HCT116 (cell line): ENCODE results near the gene OLIG3. TPM values are rescaled to one million over a fixed set of nuclear protein-coding genes. Genes with fewer than 3 reads are reported as not detected.

ENCODE experiments used
- ATAC-seq: fragments of 200-7000 bp; cut with Tn5 transposase; 2 replicates; pipeline ENCODE4 v1.9.1; 2020; ENCODE audit warnings: mild to moderate bottlenecking, moderate library complexity
- BruUV-seq: library from RNA; stranded (reverse); fragments of 400-500 nt; replicated peaks from 2 replicates; lab custom pipeline; 2021; lab: Mats Ljungman, UMichigan
- CTCF ChIA-PET: fragments of 300-600 bp; sonication (Branson Sonifier 250); formaldehyde crosslinking; loops from one replicate; lab custom pipeline; 2021; ENCODE audit warnings: antibody characterized with exemption; lab: Charles Lee
- POLR2A ChIA-PET: fragments of 300-600, 350-600 bp; sonication (Branson Sonifier 250); formaldehyde crosslinking; loops from one replicate; lab custom pipeline; 2021; ENCODE audit warnings: antibody characterized with exemption; lab: Charles Lee
- RAD21 ChIA-PET, 2 experiments: fragments of 300-600 bp; sonication (Branson Sonifier 250); formaldehyde crosslinking; loops; one replicate each; lab custom pipeline; 2023; ENCODE audit warnings: low total read pairs in 2 of 2; ENCODE audit not compliant: uncharacterized antibody in 2 of 2, unreplicated experiment in 2 of 2, low non-redundant PET in 1 of 2; lab: Charles Lee
- DNase-seq: peaks from one replicate; pipeline ENCODE4 v3.0.0-alpha.2; 2010; ENCODE audit warnings: low read depth, low spot score
- H2AFZ ChIP-seq: fragments of 200-600 bp; shearing (Covaris generic), sonication (generic); 2 replicates; pipeline ENCODE4 v1.6.1; 2017; ENCODE audit warnings: low read depth, mixed run types, mixed read lengths, antibody characterized with exemption, low read length; ENCODE audit not compliant: poor library complexity, severe bottlenecking
- H3K27ac ChIP-seq: 2 replicates; pipeline ENCODE4 v1.5.1; 2012; ENCODE audit warnings: low read depth, low read length
- H3K27me3 ChIP-seq: fragments of 200-600 bp; sonication (generic); 2 replicates; pipeline ENCODE4 v1.6.1; 2016; ENCODE audit warnings: mixed run types, low read length, mixed read lengths; ENCODE audit not compliant: insufficient read depth
- H3K36me3 ChIP-seq, 2 experiments: fragments of 200-500 bp in 1 of 2; fragments of 200-600 bp in 1 of 2; sonication (Bioruptor generic) in 1 of 2; sonication (generic) in 1 of 2; 2 replicates each; pipeline versions ENCODE4 v1.5.1 to v1.6.1; 2014 to 2016; ENCODE audit warnings: low read length in 2 of 2, inconsistent platforms in 1 of 2, mixed read lengths in 1 of 2, mixed run types in 1 of 2; ENCODE audit not compliant: insufficient read depth in 2 of 2, control insufficient read depth in 1 of 2
- H3K4me1 ChIP-seq, 2 experiments: fragments of 200-600 bp in 1 of 2; sonication (generic) in 1 of 2; 2 replicates each; pipeline versions ENCODE4 v1.5.1 to v1.6.1; 2012 to 2017; ENCODE audit warnings: low read length in 2 of 2, inconsistent platforms in 1 of 2, mild to moderate bottlenecking in 1 of 2, mixed read lengths in 1 of 2, mixed run types in 1 of 2, moderate library complexity in 1 of 2; ENCODE audit not compliant: insufficient read depth in 2 of 2, control insufficient read depth in 1 of 2
- H3K4me2 ChIP-seq: fragments of 200-600 bp; sonication (generic); 2 replicates; pipeline ENCODE4 v1.6.1; 2017; ENCODE audit warnings: mixed run types, low read length, mixed read lengths
- H3K4me3 ChIP-seq, 2 experiments: fragments of 200-600 bp in 1 of 2; sonication (generic) in 1 of 2; replicated peaks in 1 of 2; 2 replicates each; pipeline ENCODE4 v1.5.1; 2011 to 2016; ENCODE audit warnings: low read length in 2 of 2, control low read depth in 1 of 2, low read depth in 1 of 2, mild to moderate bottlenecking in 1 of 2, mixed read lengths in 1 of 2, mixed run types in 1 of 2
- H3K79me2 ChIP-seq: fragments of 200-600 bp; sonication (generic); 2 replicates; pipeline ENCODE4 v1.6.1; 2017; ENCODE audit warnings: mild to moderate bottlenecking, mixed run types, low read length, moderate library complexity, mixed read lengths; ENCODE audit not compliant: insufficient read depth
- H3K9ac ChIP-seq: fragments of 200-600 bp; sonication (generic); 2 replicates; pipeline ENCODE4 v1.6.1; 2016; ENCODE audit warnings: low read length, mixed read lengths
- H3K9me2 ChIP-seq: fragments of 200-600 bp; sonication (generic), shearing (Covaris generic); 2 replicates; pipeline ENCODE4 v1.6.1; 2017; ENCODE audit warnings: mixed run types, mild to moderate bottlenecking, moderate library complexity; ENCODE audit not compliant: insufficient read depth
- H3K9me3 ChIP-seq, 2 experiments: fragments of 200-500 bp in 1 of 2; fragments of 200-600 bp in 1 of 2; sonication (Bioruptor generic) in 1 of 2; sonication (generic) in 1 of 2; 2 replicates each; pipeline ENCODE4 v1.6.1; 2014 to 2017; ENCODE audit warnings: low read length in 2 of 2, mixed read lengths in 2 of 2, inconsistent platforms in 1 of 2, low read depth in 1 of 2, mild to moderate bottlenecking in 1 of 2, mixed run types in 1 of 2, moderate library complexity in 1 of 2; ENCODE audit not compliant: control insufficient read depth in 1 of 2, insufficient read depth in 1 of 2
- H4K20me1 ChIP-seq: fragments of 200-600 bp; sonication (generic), shearing (Covaris generic); 2 replicates; pipeline ENCODE4 v1.6.1; 2017; ENCODE audit warnings: mixed run types, mild to moderate bottlenecking, moderate library complexity; ENCODE audit not compliant: insufficient read depth
- CBX3 ChIP-seq: IDR thresholded peaks from 2 replicates; pipeline ENCODE4 v1.6.1; 2012; ENCODE audit warnings: low read depth
- CEBPB ChIP-seq: IDR thresholded peaks from 2 replicates; pipeline ENCODE4 v1.6.1; 2012; ENCODE audit warnings: low read depth
- EGR1 ChIP-seq: IDR thresholded peaks from 2 replicates; pipeline ENCODE4 v1.6.1; 2012; ENCODE audit warnings: low read depth
- ELF1 ChIP-seq: IDR thresholded peaks from 2 replicates; pipeline ENCODE4 v1.6.1; 2012; ENCODE audit warnings: low read depth, borderline replicate concordance
- EZH2 ChIP-seq: fragments of 200-600 bp; sonication (generic); IDR thresholded peaks from 2 replicates; pipeline ENCODE4 v1.6.1; 2017; ENCODE audit warnings: antibody characterized with exemption, mixed run types
- FOSL1 ChIP-seq: IDR thresholded peaks from 2 replicates; pipeline ENCODE4 v1.6.1; 2012; ENCODE audit warnings: low read depth
- JUND ChIP-seq: IDR thresholded peaks from 2 replicates; pipeline ENCODE4 v1.6.1; 2012
- POLR2A ChIP-seq: IDR thresholded peaks from 2 replicates; pipeline ENCODE4 v1.7.0; 2011; ENCODE audit warnings: borderline replicate concordance; ENCODE audit not compliant: insufficient read depth, insufficient read length; ENCODE audit errors: extremely low read depth
- POLR2AphosphoS5 ChIP-seq: IDR thresholded peaks from 2 replicates; pipeline ENCODE4 v1.6.1; 2011; ENCODE audit warnings: mild to moderate bottlenecking, low read depth, low read length, moderate library complexity
- SRF ChIP-seq: IDR thresholded peaks from 2 replicates; pipeline ENCODE4 v1.6.1; 2012; ENCODE audit warnings: low read depth
- ZNF274 ChIP-seq: fragments of 200-500 bp; sonication (Bioruptor generic); IDR thresholded peaks from 2 replicates; pipeline ENCODE4 v1.6.1; 2014; ENCODE audit warnings: mild to moderate bottlenecking, low read depth, low read length, inconsistent platforms
- intact Hi-C: fragments of 100-400 bp; cut with micrococcal nuclease; formaldehyde crosslinking; loops from 2 replicates; pipeline ENCODE4 v1.10.0; 2022
- total RNA-seq: library from RNA; stranded (reverse); gene quantifications from one replicate; pipeline ENCODE4 v1.2.1, GENCODE V29; 2021; ENCODE audit not compliant: unreplicated experiment
- TF ChIP-seq, protein P1 (sequence below): IDR thresholded peaks from 2 replicates; pipeline ENCODE4 v1.6.1; 2012
- TF ChIP-seq, protein P2 (sequence below): IDR thresholded peaks from 2 replicates; pipeline ENCODE4 v1.6.1; 2012
- TF ChIP-seq, protein P3 (sequence below): IDR thresholded peaks from 2 replicates; pipeline ENCODE4 v1.6.1; 2011; ENCODE audit warnings: mild to moderate bottlenecking, low read length, moderate library complexity; ENCODE audit not compliant: insufficient replicate concordance; ENCODE audit errors: extremely low read depth

Gene OLIG3
- total RNA-seq, 1 experiment from 2014 or later: not detected

DNA sequence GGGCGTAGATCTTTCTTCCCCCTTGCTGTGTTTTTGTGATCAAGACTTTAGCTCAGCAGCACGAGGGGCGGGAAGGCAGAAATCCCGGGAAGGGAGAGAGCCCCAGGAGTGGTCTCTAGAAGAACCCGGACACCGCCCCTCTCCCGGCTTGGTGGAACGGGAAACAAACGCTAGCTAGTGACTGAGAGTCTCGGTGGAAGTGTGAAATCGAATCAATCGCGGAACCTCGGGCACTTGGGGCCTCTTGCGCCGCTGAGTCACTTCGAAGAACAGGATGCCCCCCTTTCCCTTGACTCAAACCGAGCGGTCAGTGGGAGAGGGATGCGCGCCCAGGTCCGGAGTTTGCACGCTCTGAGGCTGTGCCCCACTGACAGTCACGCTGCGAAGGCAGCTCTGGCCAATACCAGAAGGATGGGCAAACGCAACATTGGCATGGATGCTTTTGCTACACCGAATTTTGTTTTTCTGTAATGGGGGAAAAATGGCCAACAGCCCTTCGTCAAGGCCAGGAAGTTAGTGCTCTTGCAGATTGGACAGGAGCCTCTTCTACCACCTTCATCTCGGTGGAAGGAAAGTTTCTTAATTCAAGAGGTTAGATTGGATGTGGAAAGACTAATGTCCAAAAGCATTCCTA is 1.6 kb upstream of the OLIG3 start:
- ChIA-PET RAD21 (no interaction called here), POLR2A (no interaction called here), CTCF (no interaction called here)
- no peak overlapping the region for H2AFZ ChIP-seq
- no peak overlapping the region for H3K27ac ChIP-seq
- no peak overlapping the region for H3K4me3 ChIP-seq
- no TSS peak for BruUV-seq
- DNase-seq (no peak), ATAC-seq (no peak)
- H3K36me3 ChIP-seq: no peaks in the 10 kb centered on the region
- H4K20me1 ChIP-seq: no peaks in the 10 kb centered on the region
- no peak overlapping the region for H3K9ac ChIP-seq
- H3K79me2 ChIP-seq: no peaks in the 10 kb centered on the region
- intact Hi-C loops: no loop called here
- H3K9me2 ChIP-seq: no peaks in the 10 kb centered on the region
- H3K27me3 ChIP-seq: peaks cover 8% of the 10 kb centered on the region; the same call in 1 of the 2 replicates
- no peaks in the 10 kb centered on the region for H3K4me1 ChIP-seq
- TF ChIP-seq ELF1 (no peak), CBX3 (no peak), ZNF274 (no peak), FOSL1 (no peak), POLR2A (no peak), EGR1 (no peak), CEBPB (no peak), POLR2AphosphoS5 (no peak), JUND (no peak), SRF (no peak), EZH2 (no peak)
- TF ChIP-seq, protein P1, sequence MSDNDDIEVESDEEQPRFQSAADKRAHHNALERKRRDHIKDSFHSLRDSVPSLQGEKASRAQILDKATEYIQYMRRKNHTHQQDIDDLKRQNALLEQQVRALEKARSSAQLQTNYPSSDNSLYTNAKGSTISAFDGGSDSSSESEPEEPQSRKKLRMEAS: no peak
- TF ChIP-seq, protein P2, sequence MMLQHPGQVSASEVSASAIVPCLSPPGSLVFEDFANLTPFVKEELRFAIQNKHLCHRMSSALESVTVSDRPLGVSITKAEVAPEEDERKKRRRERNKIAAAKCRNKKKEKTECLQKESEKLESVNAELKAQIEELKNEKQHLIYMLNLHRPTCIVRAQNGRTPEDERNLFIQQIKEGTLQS: no peak
- TF ChIP-seq, protein P3, sequence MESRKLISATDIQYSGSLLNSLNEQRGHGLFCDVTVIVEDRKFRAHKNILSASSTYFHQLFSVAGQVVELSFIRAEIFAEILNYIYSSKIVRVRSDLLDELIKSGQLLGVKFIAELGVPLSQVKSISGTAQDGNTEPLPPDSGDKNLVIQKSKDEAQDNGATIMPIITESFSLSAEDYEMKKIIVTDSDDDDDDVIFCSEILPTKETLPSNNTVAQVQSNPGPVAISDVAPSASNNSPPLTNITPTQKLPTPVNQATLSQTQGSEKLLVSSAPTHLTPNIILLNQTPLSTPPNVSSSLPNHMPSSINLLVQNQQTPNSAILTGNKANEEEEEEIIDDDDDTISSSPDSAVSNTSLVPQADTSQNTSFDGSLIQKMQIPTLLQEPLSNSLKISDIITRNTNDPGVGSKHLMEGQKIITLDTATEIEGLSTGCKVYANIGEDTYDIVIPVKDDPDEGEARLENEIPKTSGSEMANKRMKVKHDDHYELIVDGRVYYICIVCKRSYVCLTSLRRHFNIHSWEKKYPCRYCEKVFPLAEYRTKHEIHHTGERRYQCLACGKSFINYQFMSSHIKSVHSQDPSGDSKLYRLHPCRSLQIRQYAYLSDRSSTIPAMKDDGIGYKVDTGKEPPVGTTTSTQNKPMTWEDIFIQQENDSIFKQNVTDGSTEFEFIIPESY: no peak
- no peak overlapping the region for H3K4me2 ChIP-seq
- H3K9me3 ChIP-seq: no peaks in the 10 kb centered on the region
